DLD1 (cell line): ENCODE results near the gene GNB5.

Source experiments
- in situ Hi-C: cut with HindIII; loops from 2 replicates; pipeline ENCODE4 v1.10.0; 2017; ENCODE audit warnings: low sequenced_read_pairs

The GNB5 gene

DNA sequence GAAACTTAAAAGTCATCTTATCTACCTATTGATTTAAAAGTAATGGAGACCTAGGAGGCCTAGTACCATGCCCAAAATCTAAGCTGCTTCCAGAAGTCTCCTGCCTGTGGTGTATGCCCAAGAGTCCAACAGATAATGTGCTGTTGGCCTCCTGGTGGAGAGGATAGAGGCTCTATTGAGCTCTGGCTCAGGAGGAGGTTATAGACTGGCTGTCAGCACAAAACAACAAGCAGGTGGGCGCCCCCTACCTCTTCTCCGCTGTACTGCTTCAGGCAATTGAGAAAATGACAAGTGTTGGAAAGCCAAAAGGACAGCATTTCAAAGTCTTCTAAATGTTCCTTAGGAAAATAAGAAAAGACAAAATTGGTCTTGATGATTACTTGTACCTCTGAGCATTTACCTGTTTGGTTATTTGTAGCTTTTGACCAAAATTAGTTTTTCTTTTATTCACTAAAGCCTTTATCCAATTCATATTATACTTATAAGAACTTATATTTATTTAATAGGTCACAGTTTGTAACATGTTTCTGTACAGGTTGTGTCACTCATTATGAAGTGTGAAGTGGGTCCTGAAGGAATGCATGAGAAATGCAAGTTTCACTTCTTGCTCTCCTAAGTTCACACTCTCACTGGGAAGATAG is 17.2 kb upstream of the GNB5 start:
- in situ Hi-C loops = no loop called here

- in situ Hi-C loops = no loop called here
Measured at GRCh38 chr15:52207191-52207590, 16.0 kb upstream of the GNB5 start.

- in situ Hi-C loops = no loop called here
Measured at GRCh38 chr15:52206446-52206845, 15.3 kb upstream of the GNB5 start.

- in situ Hi-C loops = no loop called here
Measured at GRCh38 chr15:52204657-52205056, 13.5 kb upstream of the GNB5 start.

DNA sequence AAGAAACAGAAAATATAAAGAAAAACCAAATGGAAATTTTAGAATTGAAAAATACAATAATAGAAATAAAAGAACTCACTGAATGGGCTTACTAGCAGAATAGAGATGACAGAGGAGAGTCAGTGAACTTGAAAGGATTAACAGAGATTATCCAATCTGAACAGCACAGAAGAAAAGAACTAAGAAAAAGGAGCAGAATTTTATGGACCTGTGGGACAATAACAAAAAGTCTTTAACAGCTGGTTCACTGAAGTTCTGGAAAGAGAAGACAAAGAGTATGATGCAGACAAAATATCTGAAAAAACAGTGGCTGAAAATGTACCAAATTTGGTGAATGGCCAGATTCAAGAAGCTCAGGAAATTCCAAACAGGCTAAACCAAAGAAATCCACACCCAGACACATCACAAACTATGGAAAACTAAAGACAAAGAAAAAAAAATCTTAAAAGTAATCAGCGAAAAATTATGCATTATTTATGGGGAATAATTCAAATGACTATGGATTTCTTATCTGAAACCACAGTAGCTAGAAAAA is 9.7 kb upstream of the GNB5 start:
- in situ Hi-C loops = no loop called here

GRCh38 chr15:52199271-52199670 is 8.1 kb upstream of the GNB5 start:
- in situ Hi-C loops = no loop called here

DNA sequence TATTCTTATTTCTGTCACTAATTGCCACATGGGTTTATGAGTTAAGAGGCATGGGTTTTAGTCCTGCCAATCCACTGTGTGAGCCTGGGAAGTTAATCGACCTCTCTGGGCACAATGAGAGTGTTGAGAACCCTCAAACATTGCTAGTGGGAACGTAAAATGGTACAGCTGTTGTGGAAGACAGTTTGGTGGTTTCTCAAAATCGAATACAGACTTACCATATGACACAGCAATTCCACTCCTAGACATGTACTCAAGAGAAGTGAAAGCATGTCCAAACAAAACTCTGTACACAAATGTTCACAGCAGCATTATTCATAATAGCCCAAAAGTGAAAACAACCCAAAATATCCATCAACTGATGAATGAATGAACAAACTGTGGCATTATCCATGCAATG is 5.7 kb upstream of the GNB5 start:
- in situ Hi-C loops = no loop called here

- in situ Hi-C loops = no loop called here
Measured at GRCh38 chr15:52193791-52194190, 2.6 kb upstream of the GNB5 start.

DNA sequence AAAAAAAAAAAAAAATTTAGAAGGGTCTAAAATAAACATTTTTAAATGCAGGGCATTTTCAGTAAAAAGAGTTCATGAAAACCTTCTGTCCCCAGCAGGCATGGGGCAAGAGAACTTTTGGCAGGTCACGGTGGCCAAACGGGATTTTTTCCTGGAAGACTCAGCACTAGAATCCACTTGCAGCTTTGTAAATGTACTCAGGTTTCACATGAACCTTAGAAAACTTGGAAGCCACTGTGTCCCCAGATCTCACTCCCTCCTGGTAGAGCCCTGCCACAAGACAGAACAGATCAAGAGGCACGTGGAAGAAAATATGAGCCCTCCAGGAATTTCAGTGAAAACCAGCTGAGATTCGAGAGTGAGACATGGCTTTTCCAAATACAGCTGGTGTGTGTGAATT is 2.1 kb upstream of the GNB5 start:
- in situ Hi-C loops = no loop called here

- in situ Hi-C loops = no loop called here
Measured at GRCh38 chr15:52186651-52187486, 4.3 kb downstream of the GNB5 start.

GRCh38 chr15:52185151-52185561 is 6.0 kb downstream of the GNB5 start:
- in situ Hi-C loops = no loop called here

DNA sequence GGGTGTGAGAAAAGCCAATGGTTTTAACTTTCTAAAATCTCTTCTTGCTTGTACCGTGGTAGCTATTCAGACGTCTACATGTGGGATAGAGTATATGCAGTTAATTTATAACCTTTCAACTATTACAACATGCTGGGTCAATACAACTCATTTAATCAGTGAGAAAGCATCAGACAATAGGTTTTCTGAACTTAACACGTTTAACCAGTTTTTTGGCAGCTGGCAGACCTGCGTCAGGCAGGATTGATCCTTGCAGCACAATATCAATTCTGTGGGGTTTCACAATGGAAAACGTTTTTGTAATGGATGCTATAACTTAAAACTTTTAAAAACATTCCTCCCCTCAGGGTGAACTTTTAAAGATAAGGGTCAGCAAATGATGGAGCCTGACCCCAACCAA is 6.5 kb downstream of the GNB5 start:
- in situ Hi-C loops = no loop called here

DNA sequence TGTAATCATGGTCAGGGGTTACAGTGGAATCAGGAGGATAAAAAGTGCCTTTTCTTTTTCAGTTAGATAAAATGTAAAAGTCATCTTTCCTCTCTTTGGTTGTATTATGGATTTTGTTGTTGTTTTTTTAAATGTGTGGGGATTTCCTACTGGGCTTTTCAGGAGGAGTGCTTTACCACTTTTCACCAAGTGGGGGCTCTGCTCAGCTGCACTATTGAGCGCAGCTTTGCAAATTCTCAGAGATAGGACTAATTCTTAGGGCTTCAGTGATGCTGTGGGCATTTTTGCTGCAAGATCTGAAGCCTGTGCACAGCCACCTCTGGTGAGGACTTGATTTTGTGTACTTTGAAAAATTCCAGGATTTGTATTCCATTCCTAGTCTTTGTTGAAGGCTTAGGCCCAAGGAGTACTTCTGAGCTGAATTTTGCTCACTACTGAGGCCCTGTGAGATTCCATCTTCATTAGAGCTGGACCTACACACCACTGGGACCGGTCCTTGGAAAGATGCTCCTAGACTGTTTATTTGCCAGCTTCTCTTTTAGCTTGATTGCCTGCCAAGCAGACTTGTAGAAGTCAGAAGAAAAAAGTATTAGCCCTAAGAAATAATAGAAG is 7.5 kb downstream of the GNB5 start:
- in situ Hi-C loops = no loop called here

- in situ Hi-C loops = no loop called here
Measured at GRCh38 chr15:52181938-52182780, 9.0 kb downstream of the GNB5 start.

DNA sequence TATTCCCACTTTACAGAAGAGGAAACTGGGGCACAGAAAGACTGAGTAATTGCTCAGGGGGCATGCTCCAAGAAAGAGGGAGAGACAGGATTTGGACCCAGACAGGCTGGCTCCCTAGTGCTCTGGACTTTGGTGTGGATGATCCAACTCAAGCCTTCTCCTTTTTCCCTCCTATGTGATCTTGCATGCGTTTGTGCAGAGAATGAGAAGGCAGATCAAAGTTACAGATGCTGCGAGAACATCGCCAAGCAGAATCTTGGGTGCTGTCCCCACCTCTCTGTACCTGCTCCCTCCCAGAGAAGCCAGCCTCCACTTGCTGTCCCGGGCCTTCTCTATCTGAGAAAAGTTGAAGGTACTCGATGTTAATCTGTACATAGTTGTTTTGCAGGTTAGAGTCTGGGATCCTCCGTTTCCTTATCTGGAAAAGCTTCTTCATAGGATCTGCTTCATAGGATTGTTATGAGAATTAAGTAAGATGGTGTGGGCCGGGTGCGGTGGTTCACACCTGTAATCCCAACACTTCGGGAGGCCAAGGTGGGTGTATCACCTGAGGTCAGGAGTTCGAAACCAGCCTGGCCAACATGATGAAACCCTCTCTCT is 10.2 kb downstream of the GNB5 start:
- in situ Hi-C loops = no loop called here

DNA sequence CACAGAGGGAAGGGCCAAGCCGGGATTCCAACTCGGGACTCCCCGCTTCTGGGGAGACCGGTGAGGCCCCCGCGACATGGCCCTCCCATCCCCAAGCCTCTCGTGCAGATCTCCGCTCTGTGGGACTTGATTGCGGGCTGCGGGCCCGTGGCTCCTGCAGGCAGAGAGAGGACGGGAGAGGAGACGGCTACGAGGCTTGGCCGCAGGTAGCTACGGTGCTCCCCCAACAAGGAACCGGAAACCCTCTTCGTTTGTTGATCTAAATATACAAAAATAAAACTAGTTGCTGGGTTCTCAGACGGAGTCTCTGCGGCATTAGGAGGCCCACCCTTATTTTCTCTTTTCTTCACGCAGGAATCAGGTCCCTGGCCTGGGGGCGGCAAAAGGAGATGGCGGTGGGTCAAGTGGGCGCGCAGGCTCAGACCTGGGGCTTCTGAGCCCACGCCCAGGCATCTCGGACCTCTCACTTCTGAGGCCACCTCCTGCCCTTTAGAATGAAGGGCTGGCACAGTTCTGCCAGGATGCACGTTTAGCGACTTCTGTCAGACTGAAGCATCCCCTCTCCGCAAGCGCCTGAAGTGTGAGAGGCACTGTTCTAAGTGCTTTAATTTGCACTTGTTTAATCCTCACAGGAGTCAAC is 10.9 kb downstream of the GNB5 start:
- in situ Hi-C loops = no loop called here

- in situ Hi-C loops = no loop called here
Measured at GRCh38 chr15:52179278-52180195, 11.7 kb downstream of the GNB5 start.

- in situ Hi-C loops = no loop called here
Measured at GRCh38 chr15:52178765-52179164, 12.4 kb downstream of the GNB5 start.

GRCh38 chr15:52172869-52173268 is 18.3 kb downstream of the GNB5 start:
- in situ Hi-C loops = no loop called here
